ENCODE data around the gene FLT3.

GRCh38 chr13:28052945-28053344, 47.4 kb downstream of the FLT3 start:
- TF ChIP-seq, protein P1, sequence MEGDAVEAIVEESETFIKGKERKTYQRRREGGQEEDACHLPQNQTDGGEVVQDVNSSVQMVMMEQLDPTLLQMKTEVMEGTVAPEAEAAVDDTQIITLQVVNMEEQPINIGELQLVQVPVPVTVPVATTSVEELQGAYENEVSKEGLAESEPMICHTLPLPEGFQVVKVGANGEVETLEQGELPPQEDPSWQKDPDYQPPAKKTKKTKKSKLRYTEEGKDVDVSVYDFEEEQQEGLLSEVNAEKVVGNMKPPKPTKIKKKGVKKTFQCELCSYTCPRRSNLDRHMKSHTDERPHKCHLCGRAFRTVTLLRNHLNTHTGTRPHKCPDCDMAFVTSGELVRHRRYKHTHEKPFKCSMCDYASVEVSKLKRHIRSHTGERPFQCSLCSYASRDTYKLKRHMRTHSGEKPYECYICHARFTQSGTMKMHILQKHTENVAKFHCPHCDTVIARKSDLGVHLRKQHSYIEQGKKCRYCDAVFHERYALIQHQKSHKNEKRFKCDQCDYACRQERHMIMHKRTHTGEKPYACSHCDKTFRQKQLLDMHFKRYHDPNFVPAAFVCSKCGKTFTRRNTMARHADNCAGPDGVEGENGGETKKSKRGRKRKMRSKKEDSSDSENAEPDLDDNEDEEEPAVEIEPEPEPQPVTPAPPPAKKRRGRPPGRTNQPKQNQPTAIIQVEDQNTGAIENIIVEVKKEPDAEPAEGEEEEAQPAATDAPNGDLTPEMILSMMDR (IDR thresholded peaks at IDR 0.05), result no peak
- no peak for TF ChIP-seq POLR2A (IDR thresholded peaks at IDR 0.05)

Measured in testis (tissue), 2 donors.